HUDEP-2 (cell line): Measurements from ENCODE around the gene ROR1.
A peak's percentile ranks its signal among the peaks of the same experiment; 100 is the strongest.

ENCODE experiments used
- DNase-seq, 76 experiments: peaks; one replicate each; lab custom pipeline; 2025; ENCODE audit not compliant: unreplicated experiment in 76 of 76; lab: John Stamatoyannopoulos, UW

ROR1 gene

GRCh38 chr1:63902844-63903589, 129.2 kb downstream of the ROR1 start:
- no peak for DNase-seq

GRCh38 chr1:63903947-63904610, 130.3 kb downstream of the ROR1 start:
- DNase-seq: no peak

DNA sequence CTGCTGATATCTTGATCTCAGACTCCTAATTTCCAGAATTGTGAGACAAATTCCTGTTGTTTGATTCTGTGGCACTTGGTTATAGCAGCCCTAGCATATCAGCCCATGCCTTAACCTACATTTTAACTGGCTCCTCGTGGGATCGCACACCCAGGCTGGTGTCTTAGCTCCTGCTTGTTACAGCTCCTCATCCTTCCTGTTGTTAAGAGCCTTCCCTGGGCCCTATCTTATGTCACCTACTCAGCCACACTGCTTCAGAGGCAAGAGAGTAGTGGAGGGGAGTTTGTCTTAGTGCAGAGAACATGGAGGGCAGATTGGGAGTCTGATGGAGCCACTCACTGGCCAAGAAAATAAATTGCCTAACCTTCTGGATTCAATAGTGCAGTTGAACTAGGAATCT, 131.0 kb downstream of the ROR1 start:
- DNase-seq: no peak

GRCh38 chr1:63906047-63906704, 132.4 kb downstream of the ROR1 start:
- DNase-seq: no peak

- no peak for DNase-seq
These were observed 133.2 kb downstream of the ROR1 start for GRCh38 chr1:63907051-63907450.

DNA sequence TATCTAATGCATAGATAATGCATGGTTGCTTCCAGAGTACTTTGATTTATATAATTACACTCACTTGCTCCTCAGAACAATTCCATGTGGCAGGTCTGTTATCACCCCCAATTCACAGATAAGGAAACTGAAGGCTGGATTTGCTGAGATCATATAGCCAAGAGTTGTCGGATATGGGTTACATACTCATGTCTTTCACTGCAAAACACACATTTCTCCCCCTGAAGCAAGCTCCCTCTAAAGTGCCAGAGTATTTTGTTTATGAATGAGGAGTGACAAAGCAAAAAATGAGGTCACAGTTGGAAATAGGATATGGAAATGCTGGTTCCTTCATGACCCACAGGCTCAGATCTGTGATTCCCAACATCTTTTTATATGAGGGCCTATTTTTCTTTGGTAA, 134.2 kb downstream of the ROR1 start:
- DNase-seq: no peak

DNA sequence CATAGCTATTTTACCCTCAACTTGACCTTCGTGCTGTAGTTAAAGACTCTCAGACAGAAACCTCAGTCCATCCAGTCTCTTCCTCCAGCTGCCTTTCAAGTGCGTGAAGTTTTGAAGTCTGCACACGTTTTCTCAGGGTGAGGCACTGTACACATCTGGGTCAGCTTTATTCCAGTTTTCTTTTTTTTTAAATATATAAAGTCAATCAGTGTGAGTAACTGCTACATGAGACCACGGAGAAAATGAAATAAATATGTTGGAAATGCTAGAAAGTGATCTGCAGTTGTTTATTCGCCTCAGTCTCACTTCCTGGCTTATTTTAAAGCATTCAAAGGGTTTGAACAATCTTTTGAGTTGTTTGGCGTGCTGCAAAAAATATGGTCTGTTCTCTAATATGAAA, 135.7 kb downstream of the ROR1 start:
- no peak for DNase-seq

- no peak for DNase-seq
These were observed 137.2 kb downstream of the ROR1 start for GRCh38 chr1:63911049-63911448.

DNA sequence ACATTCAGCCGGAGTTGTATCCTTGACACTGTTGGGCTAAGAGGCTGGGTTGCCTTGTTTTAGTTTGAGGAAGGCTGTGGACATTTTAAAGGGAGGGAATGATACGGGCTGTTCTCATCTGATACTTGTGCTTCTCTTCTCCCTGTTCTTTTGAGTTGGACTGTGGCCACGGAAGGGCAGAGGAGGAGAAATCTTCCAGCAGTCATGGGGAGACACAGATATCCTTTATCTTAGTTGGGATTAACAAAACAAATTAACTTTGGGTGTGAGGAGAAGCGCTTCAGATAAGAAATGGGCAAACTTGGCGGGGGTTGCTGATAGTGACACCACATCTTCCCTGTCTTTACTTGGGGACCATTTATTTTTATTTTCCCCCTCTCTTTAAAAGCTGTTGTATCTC, 138.8 kb downstream of the ROR1 start:
- peak in 10 of 76 experiments; percentile 3 to 29 (median 12) for DNase-seq

DNA sequence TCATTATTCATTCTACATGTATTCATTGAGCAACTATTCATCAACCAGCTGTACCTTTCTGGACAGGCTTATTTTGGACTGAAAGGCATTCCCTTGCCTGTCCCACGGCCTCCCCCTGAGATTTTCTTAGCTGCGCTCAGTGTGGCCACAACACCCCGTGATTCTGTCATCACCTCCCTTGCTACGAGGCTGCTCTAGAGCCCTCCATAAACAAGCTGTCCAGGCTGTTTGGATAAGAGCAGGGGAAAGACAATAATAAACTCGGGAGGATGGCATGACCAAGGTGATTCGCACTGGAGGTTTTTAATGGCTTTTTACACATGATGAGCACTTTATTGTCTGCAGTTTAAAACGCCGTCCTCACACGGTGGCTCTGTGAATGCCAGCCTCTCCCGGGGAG, 139.7 kb downstream of the ROR1 start:
- no peak for DNase-seq

GRCh38 chr1:63914241-63914640, 140.4 kb downstream of the ROR1 start:
- DNase-seq: no peak

DNA sequence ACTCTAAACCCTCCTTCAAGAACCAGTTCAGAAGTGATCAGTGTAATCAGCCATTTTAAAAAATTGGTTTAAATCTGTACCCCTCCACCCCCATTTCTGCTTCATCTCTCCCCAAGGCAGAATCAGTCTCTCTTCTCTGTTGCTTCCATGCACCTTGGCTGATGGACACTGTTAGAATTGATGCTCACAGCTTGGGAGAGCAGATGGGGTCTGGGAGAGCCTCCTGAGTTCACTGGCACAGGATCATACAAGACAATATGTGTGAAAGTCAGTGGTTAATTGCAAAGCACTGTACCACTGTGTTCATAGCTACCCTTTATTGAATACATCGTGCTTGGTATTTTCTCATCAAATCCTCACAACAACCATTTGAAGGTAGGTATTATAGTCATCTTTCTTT, 140.9 kb downstream of the ROR1 start:
- DNase-seq: no peak

GRCh38 chr1:63915121-63915520, 141.3 kb downstream of the ROR1 start:
- DNase-seq: no peak

- DNase-seq: no peak
These were observed 142.9 kb downstream of the ROR1 start for GRCh38 chr1:63916485-63917360.

DNA sequence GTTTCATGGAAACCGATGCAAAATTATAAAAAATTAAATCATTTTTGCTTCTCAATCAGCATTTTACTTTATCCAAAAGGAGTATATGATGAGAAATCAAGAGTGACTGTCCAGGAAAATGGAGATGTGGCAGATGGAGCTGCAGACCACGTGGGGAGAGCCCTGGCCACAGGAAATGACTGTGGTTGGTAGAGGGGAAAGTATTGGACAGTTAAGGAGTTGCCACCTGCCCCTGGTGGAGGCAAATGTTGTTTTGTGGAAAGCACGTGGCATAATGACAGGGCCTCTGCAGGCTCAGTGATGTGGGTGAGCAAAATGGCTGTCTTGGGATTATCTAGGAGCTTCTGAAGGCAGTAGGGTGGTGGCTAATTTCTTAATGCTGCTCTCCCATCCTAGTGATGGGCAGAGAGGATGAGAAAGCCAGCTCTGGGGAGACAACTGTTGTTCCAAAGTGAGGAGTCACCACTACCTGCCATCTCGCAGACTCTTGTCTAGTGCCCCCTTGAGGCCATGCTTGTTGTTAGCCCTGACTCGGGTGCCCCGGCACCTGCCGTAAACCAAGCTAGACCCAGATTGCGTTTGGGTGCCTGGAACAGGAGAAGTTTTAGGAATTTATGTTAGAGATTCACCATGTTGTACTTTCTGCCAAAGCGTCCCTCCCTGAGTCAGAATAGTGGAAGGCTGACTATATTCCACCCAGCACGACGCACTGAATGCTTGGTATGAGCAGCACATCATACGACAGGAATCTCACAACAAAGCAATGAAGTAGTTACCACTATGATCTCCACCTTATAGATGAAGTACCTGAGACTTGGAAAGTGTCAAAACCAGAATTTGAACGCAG, 144.0 kb downstream of the ROR1 start:
- peak in 5 of 76 experiments; percentile 1 to 7 (median 6) for DNase-seq

DNA sequence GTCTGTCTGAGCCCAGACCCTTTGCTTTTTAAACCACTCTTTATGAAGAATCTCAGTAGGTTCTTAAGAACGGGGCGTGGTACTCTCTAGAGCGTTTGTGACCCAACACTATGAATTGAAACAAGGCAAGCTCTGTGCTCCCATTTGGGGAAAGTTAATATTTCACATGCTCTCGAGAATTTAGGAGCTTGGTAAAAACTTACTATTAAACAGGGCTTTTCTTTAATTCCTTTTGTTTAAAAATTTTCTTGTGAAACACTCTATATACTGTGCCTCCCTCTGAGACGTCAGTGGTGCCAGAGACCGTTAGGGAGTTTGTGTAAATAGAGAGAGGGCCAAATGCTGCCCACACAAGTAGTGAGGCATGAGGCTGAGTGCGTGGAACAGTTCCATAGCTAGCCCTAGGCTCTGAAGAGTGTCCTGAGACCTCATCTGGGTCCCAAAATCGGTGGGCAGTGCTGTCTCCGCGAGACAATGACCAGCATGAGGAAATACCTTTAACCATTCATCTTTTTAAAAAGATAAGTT, 144.7 kb downstream of the ROR1 start:
- no peak for DNase-seq

GRCh38 chr1:63920154-63921117, 146.6 kb downstream of the ROR1 start:
- no peak for DNase-seq

DNA sequence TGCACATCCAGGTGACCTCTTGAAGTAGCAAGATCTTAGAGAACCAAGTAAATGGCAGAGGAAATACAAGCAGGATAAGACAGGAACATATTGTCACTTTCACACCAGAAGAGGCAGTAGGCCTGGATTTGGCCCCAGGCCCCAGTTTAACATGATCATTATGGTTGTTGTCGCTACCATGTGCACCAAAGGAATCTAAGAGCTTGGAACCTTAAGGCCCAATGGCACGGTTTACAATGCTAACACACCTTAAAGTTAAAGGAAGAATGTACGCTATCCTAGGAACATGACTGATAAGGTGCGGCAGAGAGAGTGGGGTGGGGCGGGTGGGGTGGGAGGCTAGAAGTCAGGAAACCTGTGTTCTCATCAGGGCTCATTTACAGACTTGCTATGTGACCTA, 147.5 kb downstream of the ROR1 start:
- DNase-seq: no peak

DNA sequence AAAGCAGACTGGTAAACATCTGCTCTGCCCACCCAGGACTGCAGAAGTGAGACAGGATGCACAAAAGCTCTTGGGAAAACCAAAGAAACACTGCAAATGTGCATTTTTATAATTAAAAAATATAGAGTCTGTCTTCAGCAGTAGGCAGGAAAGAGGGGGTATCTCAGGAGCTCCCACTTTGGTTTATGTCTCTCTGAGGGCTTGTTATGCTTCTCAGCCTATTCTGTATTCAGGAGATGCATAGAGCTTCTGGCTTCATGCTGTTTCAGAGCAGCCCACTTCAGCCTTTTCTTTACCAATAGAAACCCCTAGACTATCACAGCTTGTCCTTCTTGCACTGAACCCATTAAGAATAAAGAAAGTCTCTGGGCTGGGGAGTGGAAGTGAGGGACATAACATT, 148.0 kb downstream of the ROR1 start:
- no peak for DNase-seq
